Liver (tissue), 9 donors: ENCODE results near the gene MLH1. TPM values are rescaled to one million over a fixed set of nuclear protein-coding genes. Genes with fewer than 3 reads are reported as not detected.

ENCODE experiments used
- DNase-seq: peaks from one replicate; pipeline ENCODE4 v3.0.0-alpha.2; 2017; ENCODE audit warnings: low spot score
- H3K27ac ChIP-seq, 2 donors: one replicate each; pipeline ENCODE4 v1.7.0; 2013; ENCODE audit warnings: inconsistent platforms in 2 of 2, low read length in 2 of 2, control low read depth in 1 of 2, low read depth in 1 of 2, mild to moderate bottlenecking in 1 of 2
- H3K27me3 ChIP-seq, 4 donors: one replicate each; pipeline versions ENCODE4 v1.6.1 to v1.7.0; 2013; ENCODE audit warnings: low read length in 3 of 4, inconsistent platforms in 1 of 4, mild to moderate bottlenecking in 1 of 4, moderate library complexity in 1 of 4; ENCODE audit not compliant: control insufficient read depth in 4 of 4, insufficient read depth in 4 of 4
- H3K36me3 ChIP-seq, 4 donors: one replicate each; pipeline versions ENCODE4 v1.6.1 to v1.7.0; 2013; ENCODE audit warnings: low read length in 3 of 4, mild to moderate bottlenecking in 3 of 4, low read depth in 1 of 4, moderate library complexity in 1 of 4; ENCODE audit not compliant: control insufficient read depth in 4 of 4, insufficient read depth in 3 of 4
- H3K4me1 ChIP-seq, 4 donors: one replicate each; pipeline versions ENCODE4 v1.6.1 to v1.7.0; 2013; ENCODE audit warnings: low read length in 3 of 4, mild to moderate bottlenecking in 3 of 4, moderate library complexity in 1 of 4; ENCODE audit not compliant: control insufficient read depth in 4 of 4, insufficient read depth in 4 of 4
- H3K4me3 ChIP-seq, 3 donors: one replicate each; pipeline versions ENCODE4 v1.6.1 to v1.7.0; 2013; ENCODE audit warnings: low read length in 3 of 3, control low read depth in 1 of 3, low read depth in 1 of 3, mild to moderate bottlenecking in 1 of 3
- H3K9ac ChIP-seq, 2 donors: one replicate each; pipeline ENCODE4 v1.7.0; 2013; ENCODE audit warnings: low read length in 2 of 2, mild to moderate bottlenecking in 2 of 2, moderate library complexity in 2 of 2, control low read depth in 1 of 2, low read depth in 1 of 2
- H3K9me3 ChIP-seq, 4 donors: one replicate each; pipeline versions ENCODE4 v1.6.1 to v1.7.0; 2013; ENCODE audit warnings: low read length in 3 of 4; ENCODE audit not compliant: control insufficient read depth in 4 of 4
- EGR1 ChIP-seq, 2 donors: IDR thresholded peaks; 2 replicates each; pipeline ENCODE4 v1.6.1; 2016 to 2018; ENCODE audit warnings: antibody characterized with exemption in 2 of 2, low read depth in 2 of 2
- FOXA2 ChIP-seq: IDR thresholded peaks from 2 replicates; pipeline ENCODE4 v1.6.1; 2016; ENCODE audit warnings: antibody characterized with exemption
- GABPA ChIP-seq, 2 donors: IDR thresholded peaks in 1 of 2; conservative IDR thresholded peaks in 1 of 2; 2 replicates each; pipeline ENCODE4 v1.6.1; 2016; ENCODE audit warnings: antibody characterized with exemption in 2 of 2, mild to moderate bottlenecking in 1 of 2, moderate library complexity in 1 of 2
- HNF4A ChIP-seq, 2 donors: conservative IDR thresholded peaks; 2 replicates each; pipeline ENCODE4 v1.6.1; 2016; ENCODE audit warnings: antibody characterized with exemption in 2 of 2, mild to moderate bottlenecking in 2 of 2
- HNF4G ChIP-seq: IDR thresholded peaks from 2 replicates; pipeline ENCODE4 v1.6.1; 2016; ENCODE audit warnings: antibody characterized with exemption
- JUND ChIP-seq, 2 donors: IDR thresholded peaks; 2 replicates each; pipeline ENCODE4 v1.6.1; 2016; ENCODE audit warnings: antibody characterized with exemption in 2 of 2
- NR2F2 ChIP-seq: IDR thresholded peaks from 2 replicates; pipeline ENCODE4 v1.6.1; 2016; ENCODE audit warnings: antibody characterized with exemption
- RAD21 ChIP-seq, 2 donors: IDR thresholded peaks; 2 replicates each; pipeline ENCODE4 v1.6.1; 2016; ENCODE audit warnings: antibody characterized with exemption in 2 of 2, mild to moderate bottlenecking in 2 of 2
- RXRA ChIP-seq, 2 donors: IDR thresholded peaks; 2 replicates each; pipeline ENCODE4 v1.6.1; 2017 to 2018; ENCODE audit warnings: antibody characterized with exemption in 2 of 2, mild to moderate bottlenecking in 1 of 2
- SP1 ChIP-seq: IDR thresholded peaks from 2 replicates; pipeline ENCODE4 v1.6.1; 2018; ENCODE audit warnings: antibody characterized with exemption, mild to moderate bottlenecking
- TAF1 ChIP-seq: conservative IDR thresholded peaks from 2 replicates; pipeline ENCODE4 v1.6.1; 2016; ENCODE audit warnings: antibody characterized with exemption, mild to moderate bottlenecking
- YY1 ChIP-seq: IDR thresholded peaks from 2 replicates; pipeline ENCODE4 v1.6.1; 2016; ENCODE audit warnings: antibody characterized with exemption, mild to moderate bottlenecking
- WGBS: extraction: QIAGEN DNeasy Blood & Tissue Kit; methylation state at CpG from one replicate; pipeline ENCODE4 v1.1.7; 2013; 5-methylcytosine and 5-hydroxymethylcytosine counted together
- polyA plus RNA-seq, 2 donors: library from polyadenylated mRNA; stranded (reverse) in 1 of 2; unstranded in 1 of 2; fragments of 200-250 nt in 1 of 2; fragments of >200 nt in 1 of 2; fragmentation: Nextera tagmentation in 1 of 2; extraction: Ambion mirVana in 1 of 2; gene quantifications; one replicate each; pipeline versions ENCODE4 v1.2.1 to v1.2.3, GENCODE V29; 2013 to 2015
- total RNA-seq, 2 donors: library from RNA; depleted of rRNA; stranded (reverse); fragments of >200 nt; gene quantifications; one replicate each; pipeline ENCODE4 v1.2.3, GENCODE V29; 2014
- TF ChIP-seq, protein P1 (sequence below): fragments of 150-350 bp; IDR thresholded peaks from 2 replicates; pipeline ENCODE4 v1.5.1; 2017; ENCODE audit warnings: improper control_type of control experiment, low read depth, low read length; ENCODE audit not compliant: missing input control
- TF ChIP-seq, protein P2 (sequence below): IDR thresholded peaks from 2 replicates; pipeline ENCODE4 v1.6.1; 2016; ENCODE audit warnings: antibody characterized with exemption
- TF ChIP-seq, protein P3 (sequence below): IDR thresholded peaks from 2 replicates; pipeline ENCODE4 v1.6.1; 2016; ENCODE audit warnings: antibody characterized with exemption
- TF ChIP-seq, protein P4 (sequence below): IDR thresholded peaks from 2 replicates; pipeline ENCODE4 v1.6.1; 2016; ENCODE audit warnings: antibody characterized with exemption, mild to moderate bottlenecking
- donor health status: healthy.
- donor health status: healthy.
- donor health status: healthy.
- donor health status: healthy.
- donor health status: healthy.

MLH1 gene
- total and polyA plus RNA-seq, 4 donors: 9.4 to 34.2 (median 22.5) TPM

GRCh38 chr3:37071921-37072320, 78.6 kb downstream of the MLH1 start:
- WGBS: 93% methylated on average over 3 of the region's 3 CpGs
- TF ChIP-seq YY1: no peak
- TF ChIP-seq RXRA (IDR thresholded peaks at IDR 0.05): no peak
- TF ChIP-seq FOXA2: no peak
- TF ChIP-seq JUND (IDR thresholded peaks at IDR 0.05): no peak
- TF ChIP-seq EGR1 (IDR thresholded peaks at IDR 0.05; ENCODE audit: low read depth in 2 of 2): no peak
- TF ChIP-seq GABPA (IDR thresholded peaks at IDR 0.05 in 1 of 2, conservative IDR thresholded peaks at IDR 0.05 in 1 of 2): no peak
- TF ChIP-seq, protein P1, sequence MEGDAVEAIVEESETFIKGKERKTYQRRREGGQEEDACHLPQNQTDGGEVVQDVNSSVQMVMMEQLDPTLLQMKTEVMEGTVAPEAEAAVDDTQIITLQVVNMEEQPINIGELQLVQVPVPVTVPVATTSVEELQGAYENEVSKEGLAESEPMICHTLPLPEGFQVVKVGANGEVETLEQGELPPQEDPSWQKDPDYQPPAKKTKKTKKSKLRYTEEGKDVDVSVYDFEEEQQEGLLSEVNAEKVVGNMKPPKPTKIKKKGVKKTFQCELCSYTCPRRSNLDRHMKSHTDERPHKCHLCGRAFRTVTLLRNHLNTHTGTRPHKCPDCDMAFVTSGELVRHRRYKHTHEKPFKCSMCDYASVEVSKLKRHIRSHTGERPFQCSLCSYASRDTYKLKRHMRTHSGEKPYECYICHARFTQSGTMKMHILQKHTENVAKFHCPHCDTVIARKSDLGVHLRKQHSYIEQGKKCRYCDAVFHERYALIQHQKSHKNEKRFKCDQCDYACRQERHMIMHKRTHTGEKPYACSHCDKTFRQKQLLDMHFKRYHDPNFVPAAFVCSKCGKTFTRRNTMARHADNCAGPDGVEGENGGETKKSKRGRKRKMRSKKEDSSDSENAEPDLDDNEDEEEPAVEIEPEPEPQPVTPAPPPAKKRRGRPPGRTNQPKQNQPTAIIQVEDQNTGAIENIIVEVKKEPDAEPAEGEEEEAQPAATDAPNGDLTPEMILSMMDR: no peak
- TF ChIP-seq, protein P2, sequence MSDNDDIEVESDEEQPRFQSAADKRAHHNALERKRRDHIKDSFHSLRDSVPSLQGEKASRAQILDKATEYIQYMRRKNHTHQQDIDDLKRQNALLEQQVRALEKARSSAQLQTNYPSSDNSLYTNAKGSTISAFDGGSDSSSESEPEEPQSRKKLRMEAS: no peak
- TF ChIP-seq, protein P3, sequence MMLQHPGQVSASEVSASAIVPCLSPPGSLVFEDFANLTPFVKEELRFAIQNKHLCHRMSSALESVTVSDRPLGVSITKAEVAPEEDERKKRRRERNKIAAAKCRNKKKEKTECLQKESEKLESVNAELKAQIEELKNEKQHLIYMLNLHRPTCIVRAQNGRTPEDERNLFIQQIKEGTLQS: no peak
- TF ChIP-seq NR2F2: no peak
- no peak for TF ChIP-seq HNF4G
- TF ChIP-seq HNF4A (conservative IDR thresholded peaks at IDR 0.05): no peak
- TF ChIP-seq, protein P4, sequence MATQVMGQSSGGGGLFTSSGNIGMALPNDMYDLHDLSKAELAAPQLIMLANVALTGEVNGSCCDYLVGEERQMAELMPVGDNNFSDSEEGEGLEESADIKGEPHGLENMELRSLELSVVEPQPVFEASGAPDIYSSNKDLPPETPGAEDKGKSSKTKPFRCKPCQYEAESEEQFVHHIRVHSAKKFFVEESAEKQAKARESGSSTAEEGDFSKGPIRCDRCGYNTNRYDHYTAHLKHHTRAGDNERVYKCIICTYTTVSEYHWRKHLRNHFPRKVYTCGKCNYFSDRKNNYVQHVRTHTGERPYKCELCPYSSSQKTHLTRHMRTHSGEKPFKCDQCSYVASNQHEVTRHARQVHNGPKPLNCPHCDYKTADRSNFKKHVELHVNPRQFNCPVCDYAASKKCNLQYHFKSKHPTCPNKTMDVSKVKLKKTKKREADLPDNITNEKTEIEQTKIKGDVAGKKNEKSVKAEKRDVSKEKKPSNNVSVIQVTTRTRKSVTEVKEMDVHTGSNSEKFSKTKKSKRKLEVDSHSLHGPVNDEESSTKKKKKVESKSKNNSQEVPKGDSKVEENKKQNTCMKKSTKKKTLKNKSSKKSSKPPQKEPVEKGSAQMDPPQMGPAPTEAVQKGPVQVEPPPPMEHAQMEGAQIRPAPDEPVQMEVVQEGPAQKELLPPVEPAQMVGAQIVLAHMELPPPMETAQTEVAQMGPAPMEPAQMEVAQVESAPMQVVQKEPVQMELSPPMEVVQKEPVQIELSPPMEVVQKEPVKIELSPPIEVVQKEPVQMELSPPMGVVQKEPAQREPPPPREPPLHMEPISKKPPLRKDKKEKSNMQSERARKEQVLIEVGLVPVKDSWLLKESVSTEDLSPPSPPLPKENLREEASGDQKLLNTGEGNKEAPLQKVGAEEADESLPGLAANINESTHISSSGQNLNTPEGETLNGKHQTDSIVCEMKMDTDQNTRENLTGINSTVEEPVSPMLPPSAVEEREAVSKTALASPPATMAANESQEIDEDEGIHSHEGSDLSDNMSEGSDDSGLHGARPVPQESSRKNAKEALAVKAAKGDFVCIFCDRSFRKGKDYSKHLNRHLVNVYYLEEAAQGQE: no peak
- no peak for TF ChIP-seq TAF1
- H3K27me3 ChIP-seq: no peaks in the 10 kb centered on the region
- peaks cover 0 to 36% (median 18%) of the 10 kb centered on the region in 4 donors for H3K36me3 ChIP-seq
- H3K9ac ChIP-seq: no peak overlapping the region
- DNase-seq: no peak
- H3K27ac ChIP-seq: no peak overlapping the region
- no peaks in the 10 kb centered on the region for H3K9me3 ChIP-seq
- peaks cover 0 to 2% (median 0%) of the 10 kb centered on the region in 4 donors for H3K4me1 ChIP-seq
- H3K4me3 ChIP-seq: no peak overlapping the region

DNA sequence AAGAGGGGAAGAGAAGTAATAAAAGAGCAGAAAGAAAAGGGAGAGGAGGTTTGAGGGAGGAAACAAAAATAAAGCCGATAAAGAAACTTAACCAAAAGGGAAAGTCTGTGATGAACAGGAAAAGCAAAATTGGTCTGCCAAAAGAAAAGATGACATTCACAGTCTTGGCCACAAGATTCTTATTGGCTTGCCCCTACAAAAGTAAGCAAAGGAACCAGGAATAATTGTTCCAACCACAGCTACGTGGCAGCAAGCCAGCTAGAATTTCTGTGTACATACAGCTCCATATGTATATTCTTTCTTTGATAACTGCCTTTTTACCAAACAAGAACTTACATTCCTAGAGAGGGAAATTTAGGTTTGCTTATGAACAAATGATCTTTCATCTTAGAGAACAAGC, 79.6 kb downstream of the MLH1 start:
- H3K9me3 ChIP-seq: no peaks in the 10 kb centered on the region
- DNase-seq: no peak
- no peak overlapping the region for H3K27ac ChIP-seq
- WGBS: 63% methylated on average over 2 of the region's 2 CpGs
- H3K27me3 ChIP-seq: no peaks in the 10 kb centered on the region
- TF ChIP-seq, protein P2: no peak
- TF ChIP-seq EGR1 (IDR thresholded peaks at IDR 0.05; ENCODE audit: low read depth in 2 of 2) (no peak), JUND (IDR thresholded peaks at IDR 0.05) (no peak), HNF4A (conservative IDR thresholded peaks at IDR 0.05) (no peak), FOXA2 (no peak), SP1 (no peak), RAD21 (IDR thresholded peaks at IDR 0.05) (no peak), YY1 (no peak), RXRA (IDR thresholded peaks at IDR 0.05) (no peak), TAF1 (no peak), GABPA (IDR thresholded peaks at IDR 0.05 in 1 of 2, conservative IDR thresholded peaks at IDR 0.05 in 1 of 2) (no peak)
- no peaks in the 10 kb centered on the region for H3K4me1 ChIP-seq
- H3K4me3 ChIP-seq: no peak overlapping the region
- H3K36me3 ChIP-seq: peaks cover 0 to 36% (median 20%) of the 10 kb centered on the region in 4 donors
- no peak overlapping the region for H3K9ac ChIP-seq
